ENCODE results near the gene P2RX7. TPM values are rescaled to one million over a fixed set of nuclear protein-coding genes. Genes with fewer than 3 reads are reported as not detected.

The P2RX7 gene
- polyA plus RNA-seq, 3 donors = 12.3 to 66.3 (median 20.5) TPM

- no peaks in the 10 kb centered on the region for H3K36me3 Mint-ChIP-seq
- H3K27me3 Mint-ChIP-seq (ENCODE audit: low read depth in 3 of 3) = peaks cover 0 to 8% (median 0%) of the 10 kb centered on the region in 3 donors
- intact Hi-C loops (cut with micrococcal nuclease) = no loop called here
- H3K4me1 ChIP-seq (ENCODE audit: control insufficient read depth in 1 of 2, insufficient read depth in 2 of 2, low read length in 2 of 2) = peaks cover 16 to 23% of the 10 kb centered on the region in 2 donors
- whole genome bisulfite sequencing (ENCODE audit: insufficient coverage) = 79% methylated on average over 7 of the region's 10 CpGs
- H3K9ac ChIP-seq (ENCODE audit: insufficient read depth, low read length, poor library complexity, severe bottlenecking) = no peak overlapping the region
- H3K4me3 ChIP-seq (replicated peaks in 1 of 3; ENCODE audit: low read depth in 2 of 3, low read length in 3 of 3) = no peak overlapping the region
- no peaks in the 10 kb centered on the region for H3K27me3 ChIP-seq (ENCODE audit: control insufficient read depth in 2 of 2, insufficient read depth in 2 of 2, low read length in 2 of 2)
- H3K79me2 ChIP-seq (ENCODE audit: insufficient read depth, low read length) = no peaks in the 10 kb centered on the region
- TF ChIP-seq CTCF (IDR thresholded peaks at IDR 0.05) = no peak
- peaks cover 34% of the 10 kb centered on the region for H3K4me1 Mint-ChIP-seq
- H3K9me3 Mint-ChIP-seq = peaks cover 2 to 7% (median 4%) of the 10 kb centered on the region in 7 donors
- H3K4me2 ChIP-seq (replicated peaks; ENCODE audit: extremely low read depth, low read length, poor library complexity, severe bottlenecking) = no peak overlapping the region
- H3K36me3 ChIP-seq (replicated peaks in 1 of 2; ENCODE audit: control insufficient read depth in 1 of 2, insufficient read depth in 2 of 2, low read length in 2 of 2) = no peaks in the 10 kb centered on the region
- no peak overlapping the region for H3K27ac Mint-ChIP-seq
- DNase-seq = no peak
- H3K27ac ChIP-seq (ENCODE audit: low read depth in 1 of 2, low read length in 2 of 2) = no peak overlapping the region
- H3K9me3 ChIP-seq (replicated peaks in 1 of 2; ENCODE audit: control insufficient read depth in 1 of 2, insufficient read depth in 1 of 2, low read length in 2 of 2) = no peaks in the 10 kb centered on the region
- H3K4me3 Mint-ChIP-seq = no peak overlapping the region
- H2AFZ ChIP-seq (ENCODE audit: insufficient read depth, low read depth, low read length, poor library complexity, severe bottlenecking) = no peak overlapping the region
- H4K20me1 ChIP-seq (ENCODE audit: insufficient read depth, low read length) = no peaks in the 10 kb centered on the region
These were observed 42.8 kb upstream of the P2RX7 start for GRCh38 chr12:121089813-121090430.

- Histone ChIP-seq H3K79me2 (ENCODE audit: insufficient read depth, low read length) (no peaks in the 10 kb centered on the region), H3K9me3 (replicated peaks in 1 of 2; ENCODE audit: control insufficient read depth in 1 of 2, insufficient read depth in 1 of 2, low read length in 2 of 2) (no peaks in the 10 kb centered on the region), H3K4me1 (ENCODE audit: control insufficient read depth in 1 of 2, insufficient read depth in 2 of 2, low read length in 2 of 2) (peaks cover 23 to 30% of the 10 kb centered on the region in 2 donors), H2AFZ (ENCODE audit: insufficient read depth, low read depth, low read length, poor library complexity, severe bottlenecking) (no peak overlapping the region), H3K27ac (ENCODE audit: low read depth in 1 of 2, low read length in 2 of 2) (no peak overlapping the region), H3K9ac (ENCODE audit: insufficient read depth, low read length, poor library complexity, severe bottlenecking) (no peak overlapping the region), H3K4me2 (replicated peaks; ENCODE audit: extremely low read depth, low read length, poor library complexity, severe bottlenecking) (no peak overlapping the region), H3K27me3 (ENCODE audit: control insufficient read depth in 2 of 2, insufficient read depth in 2 of 2, low read length in 2 of 2) (no peaks in the 10 kb centered on the region), H3K36me3 (replicated peaks in 1 of 2; ENCODE audit: control insufficient read depth in 1 of 2, insufficient read depth in 2 of 2, low read length in 2 of 2) (no peaks in the 10 kb centered on the region), H4K20me1 (ENCODE audit: insufficient read depth, low read length) (no peaks in the 10 kb centered on the region), H3K4me3 (replicated peaks in 1 of 3; ENCODE audit: low read depth in 2 of 3, low read length in 3 of 3) (no peak overlapping the region)
- DNase-seq = no peak
- WGBS (ENCODE audit: insufficient coverage) = 92% methylated on average over 3 of the region's 11 CpGs
- peaks cover 40% of the 10 kb centered on the region for H3K4me1 Mint-ChIP-seq
- peaks cover 6 to 15% (median 7%) of the 10 kb centered on the region in 3 donors for H3K27me3 Mint-ChIP-seq (ENCODE audit: low read depth in 3 of 3)
- no peaks in the 10 kb centered on the region for H3K36me3 Mint-ChIP-seq
- no peak overlapping the region for H3K4me3 Mint-ChIP-seq
- peaks cover 2 to 10% (median 4%) of the 10 kb centered on the region in 7 donors for H3K9me3 Mint-ChIP-seq
- H3K27ac Mint-ChIP-seq = no peak overlapping the region
- intact Hi-C loops (cut with micrococcal nuclease) = no loop called here
- TF ChIP-seq CTCF (IDR thresholded peaks at IDR 0.05) = no peak
These were observed 41.8 kb upstream of the P2RX7 start for GRCh38 chr12:121090586-121091514.
